ENCODE data around the gene H2BW2. TPM values are rescaled to one million over a fixed set of nuclear protein-coding genes. Genes with fewer than 3 reads are reported as not detected.
"Not testable (repeated sequence)": the region's sequence is repeated elsewhere in the genome, so short reads cannot be mapped to it uniquely, and the experiment has no call there.

The H2BW2 gene
- total and polyA plus RNA-seq, 7 donors: not detected

DNA sequence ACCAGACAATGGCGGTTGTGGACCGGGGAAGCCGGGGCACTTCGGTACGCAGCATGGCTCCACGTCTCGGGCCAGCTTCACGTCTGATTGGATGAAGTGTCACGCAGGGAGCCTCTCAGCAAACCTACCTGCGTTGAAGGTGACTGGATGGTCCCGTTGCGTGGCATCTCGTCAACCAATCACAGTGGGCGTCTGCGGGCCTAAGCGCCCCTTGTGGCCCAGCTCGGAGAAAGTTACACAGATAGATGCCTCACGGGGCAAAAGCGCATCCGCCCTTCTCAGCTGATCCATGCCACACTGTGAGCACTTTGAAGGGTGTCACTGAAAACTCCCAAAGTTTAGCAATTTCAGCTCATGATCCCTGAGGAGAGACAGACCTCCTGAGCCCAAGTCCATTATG, 26.1 kb upstream of the H2BW2 start, which contains the start of gene H2BW1:
Gene H2BW1, minus strand, starts transcription at position 103 of the 400 bp plus-strand sequence. CDS start 132 bp downstream, outside the sequence.
- no peak for DNase-seq
- H3K9me3 ChIP-seq: no peaks in the 10 kb centered on the region
- TF ChIP-seq POLR2AphosphoS5 (IDR thresholded peaks at IDR 0.05) (no peak), POLR2A (IDR thresholded peaks at IDR 0.05) (no peak), EP300 (IDR thresholded peaks at IDR 0.05) (no peak)
- TF ChIP-seq, protein P1, sequence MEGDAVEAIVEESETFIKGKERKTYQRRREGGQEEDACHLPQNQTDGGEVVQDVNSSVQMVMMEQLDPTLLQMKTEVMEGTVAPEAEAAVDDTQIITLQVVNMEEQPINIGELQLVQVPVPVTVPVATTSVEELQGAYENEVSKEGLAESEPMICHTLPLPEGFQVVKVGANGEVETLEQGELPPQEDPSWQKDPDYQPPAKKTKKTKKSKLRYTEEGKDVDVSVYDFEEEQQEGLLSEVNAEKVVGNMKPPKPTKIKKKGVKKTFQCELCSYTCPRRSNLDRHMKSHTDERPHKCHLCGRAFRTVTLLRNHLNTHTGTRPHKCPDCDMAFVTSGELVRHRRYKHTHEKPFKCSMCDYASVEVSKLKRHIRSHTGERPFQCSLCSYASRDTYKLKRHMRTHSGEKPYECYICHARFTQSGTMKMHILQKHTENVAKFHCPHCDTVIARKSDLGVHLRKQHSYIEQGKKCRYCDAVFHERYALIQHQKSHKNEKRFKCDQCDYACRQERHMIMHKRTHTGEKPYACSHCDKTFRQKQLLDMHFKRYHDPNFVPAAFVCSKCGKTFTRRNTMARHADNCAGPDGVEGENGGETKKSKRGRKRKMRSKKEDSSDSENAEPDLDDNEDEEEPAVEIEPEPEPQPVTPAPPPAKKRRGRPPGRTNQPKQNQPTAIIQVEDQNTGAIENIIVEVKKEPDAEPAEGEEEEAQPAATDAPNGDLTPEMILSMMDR (IDR thresholded peaks at IDR 0.05): no peak
- H3K27ac ChIP-seq: no peak within 1 kb of the TSS
- no peaks in the 10 kb centered on the region for H3K36me3 ChIP-seq
- H3K27me3 ChIP-seq: no peaks in the 10 kb centered on the region
- WGBS, 2 donors: 90 to 92% methylated on average over 20 of the region's 20 CpGs
- intact Hi-C loops (cut with DNase I): no loop called here
- no peak within 1 kb of the TSS for H3K4me3 ChIP-seq
- no peaks in the 10 kb centered on the region for H3K4me1 ChIP-seq

GRCh38 chrX:104015576-104015975, 24.2 kb upstream of the H2BW2 start:
- 77 to 80% methylated on average over 8 of the region's 8 CpGs for whole genome bisulfite sequencing, 2 donors
- DNase-seq; H3K4me3 ChIP-seq; H3K27ac ChIP-seq; H3K9me3 ChIP-seq; intact Hi-C loops (cut with DNase I); H3K36me3 ChIP-seq; H3K4me1 ChIP-seq; H3K27me3 ChIP-seq: not testable (repeated sequence)

DNA sequence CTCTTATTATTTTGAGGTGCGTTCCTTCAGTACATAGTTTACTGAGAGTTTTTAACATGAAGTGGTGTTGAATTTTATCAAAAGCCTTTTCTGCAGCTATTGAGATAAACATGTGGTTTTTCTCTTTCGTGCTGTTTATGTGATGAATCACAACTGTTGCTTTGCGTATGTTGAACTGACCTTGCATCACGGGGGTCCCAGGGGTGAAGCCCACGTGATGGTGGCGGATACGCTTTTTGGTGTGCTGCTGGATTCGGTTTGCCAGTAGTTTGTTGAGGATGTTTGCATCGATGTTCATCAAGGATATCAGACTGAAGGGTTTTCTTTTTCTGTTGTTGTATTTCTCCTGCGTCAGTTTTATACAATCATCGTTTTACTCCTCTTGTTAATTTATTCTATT, 21.6 kb upstream of the H2BW2 start:
- TF ChIP-seq POLR2A (IDR thresholded peaks at IDR 0.05) (no peak), EP300 (IDR thresholded peaks at IDR 0.05) (no peak), POLR2AphosphoS5 (IDR thresholded peaks at IDR 0.05) (no peak)
- TF ChIP-seq, protein P1 (IDR thresholded peaks at IDR 0.05): no peak
- Histone ChIP-seq H3K36me3 (no peaks in the 10 kb centered on the region), H3K27me3 (no peaks in the 10 kb centered on the region), H3K27ac (no peak overlapping the region), H3K4me1 (no peaks in the 10 kb centered on the region), H3K4me3 (no peak overlapping the region), H3K9me3 (no peaks in the 10 kb centered on the region)
- intact Hi-C loops (cut with DNase I): no loop called here
- no peak for DNase-seq
- 79 to 83% methylated on average over 11 of the region's 11 CpGs for WGBS, 2 donors

DNA sequence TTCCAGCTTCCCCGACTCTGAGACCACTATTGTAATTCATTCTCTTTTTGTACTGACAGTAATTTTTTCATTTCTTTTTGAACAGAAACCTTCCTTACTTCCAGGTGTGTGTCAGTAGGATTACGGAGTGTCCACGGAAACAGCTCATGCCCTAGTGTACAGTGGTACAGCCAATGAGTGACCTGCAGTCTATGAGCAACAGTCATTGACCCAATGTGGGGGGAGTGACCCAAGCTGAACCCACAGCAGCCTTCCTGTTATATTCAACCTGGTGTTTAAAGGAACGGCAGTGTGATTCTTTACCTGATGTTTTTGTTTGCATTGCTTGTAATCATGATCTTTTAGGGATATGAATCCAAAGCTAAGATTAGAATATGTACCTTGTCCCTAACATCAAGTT, 1.2 kb downstream of the H2BW2 start:
- no peak overlapping the region for H3K4me3 ChIP-seq
- WGBS, 2 donors: 84 to 93% methylated on average over 4 of the region's 4 CpGs
- H3K27me3 ChIP-seq: no peaks in the 10 kb centered on the region
- no peaks in the 10 kb centered on the region for H3K36me3 ChIP-seq
- no peaks in the 10 kb centered on the region for H3K9me3 ChIP-seq
- no peak for TF ChIP-seq EP300 (IDR thresholded peaks at IDR 0.05)
- TF ChIP-seq, protein P1 (IDR thresholded peaks at IDR 0.05): no peak
- TF ChIP-seq POLR2AphosphoS5 (IDR thresholded peaks at IDR 0.05): no peak
- no peak for TF ChIP-seq POLR2A (IDR thresholded peaks at IDR 0.05)
- H3K4me1 ChIP-seq: no peaks in the 10 kb centered on the region
- DNase-seq: no peak
- intact Hi-C loops (cut with DNase I): no loop called here
- H3K27ac ChIP-seq: no peak overlapping the region

DNA sequence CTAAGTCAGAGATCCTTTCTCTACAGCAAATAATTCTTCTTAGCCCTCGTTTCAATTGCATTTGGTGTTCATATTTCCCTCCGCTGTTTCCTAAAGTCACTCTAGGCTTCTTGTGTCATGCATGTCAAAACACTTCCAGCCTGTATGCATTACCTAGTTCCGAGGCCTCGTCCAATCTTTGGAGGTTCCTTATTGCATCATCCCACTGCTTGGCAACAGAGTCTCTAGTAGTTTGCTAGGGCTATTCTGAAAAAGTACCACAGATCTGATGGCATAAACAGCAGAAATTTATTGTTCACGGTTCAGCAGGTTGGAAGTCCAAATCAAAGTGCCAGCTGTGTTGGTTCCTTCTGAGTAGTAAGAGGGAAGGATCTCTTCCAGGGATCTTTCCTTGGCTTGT, 5.9 kb downstream of the H2BW2 start:
- 79 to 88% methylated on average over 5 of the region's 5 CpGs for WGBS, 2 donors
- Histone ChIP-seq H3K36me3 (no peaks in the 10 kb centered on the region), H3K27ac (no peak overlapping the region), H3K4me1 (no peaks in the 10 kb centered on the region), H3K4me3 (no peak overlapping the region), H3K9me3 (no peaks in the 10 kb centered on the region), H3K27me3 (no peaks in the 10 kb centered on the region)
- intact Hi-C loops (cut with DNase I): no loop called here
- DNase-seq: no peak
- TF ChIP-seq EP300 (IDR thresholded peaks at IDR 0.05) (no peak), POLR2A (IDR thresholded peaks at IDR 0.05) (no peak), POLR2AphosphoS5 (IDR thresholded peaks at IDR 0.05) (no peak)
- TF ChIP-seq, protein P1 (IDR thresholded peaks at IDR 0.05): no peak

All from sigmoid colon (tissue), 7 donors.